K562 (cell line): ENCODE data around the gene TLR5. TPM values are rescaled to one million over a fixed set of nuclear protein-coding genes. Genes with fewer than 3 reads are reported as not detected.

Source experiments
- CBX3 ChIP-seq, 2 experiments: IDR thresholded peaks; 1 replicate in 1 of 2; 2 replicates in 1 of 2; pipeline ENCODE4 v1.6.1; 2012; ENCODE audit warnings: inconsistent platforms in 2 of 2, low read length in 2 of 2, borderline replicate concordance in 1 of 2, control low read depth in 1 of 2
- CEBPG ChIP-seq, 3 experiments: fragments of 200-800 bp in 1 of 3; sonication (Bioruptor generic) in 1 of 3; sonication (generic) in 1 of 3; formaldehyde crosslinking in 1 of 3; IDR thresholded peaks in 2 of 3; conservative IDR thresholded peaks in 1 of 3; 2 replicates each; pipeline versions ENCODE4 v1.6.1 to v1.8.0; 2016 to 2022; ENCODE audit warnings: missing compliant biosample characterization in 2 of 3, missing genetic modification characterization in 2 of 3, mild to moderate bottlenecking in 1 of 3, missing genetic modification reagents in 1 of 3
- CTBP1 ChIP-seq: fragments of 450-650 bp; IDR thresholded peaks from 2 replicates; pipeline ENCODE4 v1.6.1; 2016; ENCODE audit warnings: borderline replicate concordance
- ESRRB ChIP-seq: fragments of 250-450 bp; sonication (Bioruptor Pico); IDR thresholded peaks from 2 replicates; pipeline ENCODE4 v1.5.0; 2020; ENCODE audit warnings: mild to moderate bottlenecking, moderate library complexity, borderline replicate concordance
- FIP1L1 ChIP-seq: fragments of 200-400 bp; formaldehyde crosslinking; IDR thresholded peaks from 2 replicates; pipeline ENCODE4 v1.6.1; 2018; ENCODE audit warnings: mild to moderate bottlenecking, low read depth, low read length; ENCODE audit not compliant: poor library complexity, severe bottlenecking
- FOXM1 ChIP-seq, 2 experiments: fragments of 450-650 bp in 1 of 2; sonication (generic) in 1 of 2; formaldehyde crosslinking in 1 of 2; IDR thresholded peaks; 2 replicates each; pipeline versions ENCODE4 v1.6.1 to v1.9.0; 2017 to 2022; ENCODE audit warnings: low read depth in 2 of 2, mild to moderate bottlenecking in 2 of 2, missing genetic modification reagents in 1 of 2, moderate library complexity in 1 of 2
- FOXP1 ChIP-seq: sonication (generic); formaldehyde crosslinking; IDR thresholded peaks from 2 replicates; pipeline ENCODE4 v1.8.0; 2022; ENCODE audit warnings: mild to moderate bottlenecking, missing genetic modification reagents
- GATA2 ChIP-seq: sonication (generic); formaldehyde crosslinking; IDR thresholded peaks from 2 replicates; pipeline ENCODE4 v1.4.0; 2020; ENCODE audit warnings: mild to moderate bottlenecking, missing genetic modification reagents
- HNRNPK ChIP-seq: fragments of 200-400 bp; formaldehyde crosslinking; IDR thresholded peaks from one replicate; pipeline ENCODE4 v1.6.1; 2018; ENCODE audit warnings: mild to moderate bottlenecking, low read depth, low read length; ENCODE audit not compliant: poor library complexity, severe bottlenecking
- MYBL2 ChIP-seq, 2 experiments: fragments of 450-650 bp in 1 of 2; sonication (generic) in 1 of 2; formaldehyde crosslinking in 1 of 2; IDR thresholded peaks; 2 replicates each; pipeline versions ENCODE4 v1.6.1 to v1.8.1; 2017 to 2022; ENCODE audit warnings: borderline replicate concordance in 1 of 2, inconsistent platforms in 1 of 2, low read depth in 1 of 2, mild to moderate bottlenecking in 1 of 2, missing genetic modification reagents in 1 of 2, moderate library complexity in 1 of 2
- NONO ChIP-seq, 2 experiments: fragments of 200-400 bp in 1 of 2; fragments of 450-650 bp in 1 of 2; formaldehyde crosslinking in 1 of 2; IDR thresholded peaks; 2 replicates each; pipeline ENCODE4 v1.6.1; 2017; ENCODE audit warnings: low read depth in 2 of 2, mild to moderate bottlenecking in 2 of 2, moderate library complexity in 2 of 2, low read length in 1 of 2
- RB1 ChIP-seq: fragments of 450-650 bp; IDR thresholded peaks from 2 replicates; pipeline ENCODE4 v1.6.1; 2017; ENCODE audit warnings: low read depth, mild to moderate bottlenecking
- SNIP1 ChIP-seq: fragments of 450-650 bp; IDR thresholded peaks from 2 replicates; pipeline ENCODE4 v1.7.1; 2017; ENCODE audit warnings: low read depth, mild to moderate bottlenecking
- SNRNP70 ChIP-seq: fragments of 200-400 bp; formaldehyde crosslinking; optimal IDR thresholded peaks from 2 replicates; pipeline ENCODE3; 2017; ENCODE audit warnings: low read depth, low read length
- SRF ChIP-seq, 2 experiments: fragments of 250-450, 450-650 bp in 1 of 2; sonication (Bioruptor Pico) in 1 of 2; sonication (generic) in 1 of 2; formaldehyde crosslinking; IDR thresholded peaks; 2 replicates each; pipeline versions ENCODE4 v1.5.0 to v1.5.1; 2020 to 2022; ENCODE audit warnings: mild to moderate bottlenecking in 1 of 2, missing genetic modification reagents in 1 of 2
- TCF7 ChIP-seq: sonication (generic); IDR thresholded peaks from 2 replicates; pipeline ENCODE4 v1.6.1; 2016; ENCODE audit warnings: antibody characterized with exemption, borderline replicate concordance
- polyA plus RNA-seq, 8 experiments: library from polyadenylated mRNA; depleted of rRNA in 4 of 8; stranded (reverse) in 5 of 8; unstranded in 3 of 8; fragments of >200 nt; fragmentation: Nextera tagmentation in 2 of 8; fragmentation: Illumina TruSeq in 1 of 8; extraction: Ambion mirVana in 2 of 8; extraction: Trizol in 1 of 8; gene quantifications; 2 replicates each; pipeline versions ENCODE4 v1.2.1 to v1.2.3, GENCODE V29; 2011 to 2014; ENCODE audit warnings: inconsistent platforms in 1 of 8, missing spikeins in 1 of 8
- total RNA-seq, 7 experiments: library from RNA; depleted of rRNA in 6 of 7; stranded (reverse); fragments of >200 nt in 6 of 7; fragmentation: Illumina TruSeq in 2 of 7; extraction: Trizol in 2 of 7; gene quantifications; 2 replicates each; pipeline versions ENCODE4 v1.2.1 to v1.2.3, GENCODE V29; 2011 to 2021; ENCODE audit warnings: low replicate concordance in 1 of 7
- TF ChIP-seq, protein P1 (sequence below): IDR thresholded peaks from 3 replicates; pipeline ENCODE4 v1.6.1; 2011; ENCODE audit warnings: borderline replicate concordance, mild to moderate bottlenecking, moderate library complexity; ENCODE audit not compliant: insufficient read length; ENCODE audit errors: extremely low read depth
- TF ChIP-seq, protein P2 (sequence below): fragments of 250-450 bp; sonication (Bioruptor Pico); IDR thresholded peaks from 2 replicates; pipeline ENCODE4 v1.8.0; 2021; ENCODE audit warnings: borderline replicate concordance, mild to moderate bottlenecking, moderate library complexity; ENCODE audit not compliant: poor library complexity, severe bottlenecking
- TF ChIP-seq, protein P3 (sequence below): sonication (generic); formaldehyde crosslinking; IDR thresholded peaks from 2 replicates; pipeline ENCODE4 v1.9.0; 2022; ENCODE audit warnings: mild to moderate bottlenecking, missing genetic modification reagents

The TLR5 gene
- total and polyA plus RNA-seq, 9 of the 15 experiments (the other 6 are each of a cell fraction or from before 2014, with no cell fraction given), result 0.93 to 7.4 (median 1.9) TPM

DNA sequence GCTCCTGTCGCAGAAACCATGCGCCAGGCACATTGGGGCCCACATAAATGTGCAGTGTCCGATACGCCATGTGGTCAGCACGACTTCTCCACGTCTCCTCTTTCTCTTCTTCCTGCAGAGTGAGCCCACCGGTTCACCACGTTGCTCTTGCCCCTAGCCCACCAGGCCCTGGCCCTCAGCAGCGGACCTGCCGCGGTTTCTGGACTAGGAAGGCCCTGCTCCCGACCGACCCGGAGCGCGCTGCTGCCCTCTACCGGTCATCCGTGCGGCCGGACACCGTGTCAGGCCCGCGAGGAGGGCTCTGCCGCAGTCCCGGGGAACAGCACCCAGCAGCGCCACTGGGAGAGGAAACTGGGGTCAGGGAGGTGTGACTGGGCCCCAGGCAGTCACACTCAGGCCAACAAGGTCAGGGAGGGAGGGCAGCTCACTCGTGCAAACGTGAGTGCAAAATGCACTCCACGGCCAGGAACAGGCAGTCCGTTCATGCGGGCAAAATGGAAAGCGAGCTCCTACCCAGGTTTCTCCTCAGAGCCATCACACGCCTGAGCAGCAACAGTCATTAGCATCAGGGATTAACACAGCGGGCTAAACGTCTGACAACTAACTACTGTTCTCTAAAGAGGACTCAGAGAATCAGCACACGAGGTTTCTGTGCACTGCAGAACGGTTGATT, 13.7 kb downstream of the TLR5 start (continued):
- TF ChIP-seq, protein P1, sequence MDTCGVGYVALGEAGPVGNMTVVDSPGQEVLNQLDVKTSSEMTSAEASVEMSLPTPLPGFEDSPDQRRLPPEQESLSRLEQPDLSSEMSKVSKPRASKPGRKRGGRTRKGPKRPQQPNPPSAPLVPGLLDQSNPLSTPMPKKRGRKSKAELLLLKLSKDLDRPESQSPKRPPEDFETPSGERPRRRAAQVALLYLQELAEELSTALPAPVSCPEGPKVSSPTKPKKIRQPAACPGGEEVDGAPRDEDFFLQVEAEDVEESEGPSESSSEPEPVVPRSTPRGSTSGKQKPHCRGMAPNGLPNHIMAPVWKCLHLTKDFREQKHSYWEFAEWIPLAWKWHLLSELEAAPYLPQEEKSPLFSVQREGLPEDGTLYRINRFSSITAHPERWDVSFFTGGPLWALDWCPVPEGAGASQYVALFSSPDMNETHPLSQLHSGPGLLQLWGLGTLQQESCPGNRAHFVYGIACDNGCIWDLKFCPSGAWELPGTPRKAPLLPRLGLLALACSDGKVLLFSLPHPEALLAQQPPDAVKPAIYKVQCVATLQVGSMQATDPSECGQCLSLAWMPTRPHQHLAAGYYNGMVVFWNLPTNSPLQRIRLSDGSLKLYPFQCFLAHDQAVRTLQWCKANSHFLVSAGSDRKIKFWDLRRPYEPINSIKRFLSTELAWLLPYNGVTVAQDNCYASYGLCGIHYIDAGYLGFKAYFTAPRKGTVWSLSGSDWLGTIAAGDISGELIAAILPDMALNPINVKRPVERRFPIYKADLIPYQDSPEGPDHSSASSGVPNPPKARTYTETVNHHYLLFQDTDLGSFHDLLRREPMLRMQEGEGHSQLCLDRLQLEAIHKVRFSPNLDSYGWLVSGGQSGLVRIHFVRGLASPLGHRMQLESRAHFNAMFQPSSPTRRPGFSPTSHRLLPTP, result no peak
- TF ChIP-seq HNRNPK (no peak), TCF7 (0 out of 2 replicates have a peak, but pooled peaks have one; percentile 8), FOXM1 (IDR thresholded peaks at IDR 0.05; ENCODE audit: low read depth) (no peak), FOXM1 (CRISPR knock-in tag; IDR thresholded peaks at IDR 0.05; ENCODE audit: low read depth) (no peak), MYBL2 (IDR thresholded peaks at IDR 0.05; ENCODE audit: low read depth) (no peak), MYBL2 (CRISPR knock-in tag; IDR thresholded peaks at IDR 0.05; ENCODE audit: borderline replicate concordance) (no peak), CEBPG (CRISPR knock-in tag; IDR thresholded peaks at IDR 0.05) (no peak), CEBPG (tag; conservative IDR thresholded peaks at IDR 0.05 in 1 of 2, IDR thresholded peaks at IDR 0.05 in 1 of 2) (no peak), ESRRB (CRISPR knock-in tag) (no peak), FIP1L1 (no peak), CBX3 (IDR thresholded peaks at IDR 0.05; ENCODE audit: borderline replicate concordance in 1 of 2, low read length in 2 of 2) (0 out of 3 replicates have a peak, but pooled peaks of 1 of the 2 experiments have one; percentile 58), CTBP1 (peak; percentile 17; the same call in 1 of the 2 replicates), FOXP1 (CRISPR knock-in tag) (no peak; the same call in 1 of the 2 replicates), RB1 (peak; percentile 84), NONO (IDR thresholded peaks at IDR 0.05; ENCODE audit: low read depth in 2 of 2, low read length in 1 of 2) (no peak), SRF (CRISPR knock-in tag; IDR thresholded peaks at IDR 0.05) (no peak), SNIP1 (no peak), GATA2 (CRISPR knock-in tag) (no peak), SNRNP70 (no peak)
- TF ChIP-seq, protein P2, sequence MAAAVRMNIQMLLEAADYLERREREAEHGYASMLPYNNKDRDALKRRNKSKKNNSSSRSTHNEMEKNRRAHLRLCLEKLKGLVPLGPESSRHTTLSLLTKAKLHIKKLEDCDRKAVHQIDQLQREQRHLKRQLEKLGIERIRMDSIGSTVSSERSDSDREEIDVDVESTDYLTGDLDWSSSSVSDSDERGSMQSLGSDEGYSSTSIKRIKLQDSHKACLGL (CRISPR knock-in tag), result no peak
- TF ChIP-seq, protein P3, sequence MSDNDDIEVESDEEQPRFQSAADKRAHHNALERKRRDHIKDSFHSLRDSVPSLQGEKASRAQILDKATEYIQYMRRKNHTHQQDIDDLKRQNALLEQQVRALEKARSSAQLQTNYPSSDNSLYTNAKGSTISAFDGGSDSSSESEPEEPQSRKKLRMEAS (CRISPR knock-in tag), result peak; percentile 87
